Neural cell (in vitro differentiated cells): Measurements from ENCODE around the gene SMPX. TPM values are rescaled to one million over a fixed set of nuclear protein-coding genes. Genes with fewer than 3 reads are reported as not detected.

Source experiments
- H2AFZ ChIP-seq: fragments of 200-600, 300-800 bp; sonication (generic), shearing (Covaris generic); 2 replicates; pipeline ENCODE4 v1.6.0; 2014; ENCODE audit warnings: low read depth, mild to moderate bottlenecking, antibody characterized with exemption, low read length, moderate library complexity
- H3F3A ChIP-seq: fragments of 200-600 bp; shearing (Covaris generic); 2 replicates; pipeline ENCODE4 v1.6.1; 2016; ENCODE audit warnings: mild to moderate bottlenecking, moderate library complexity, mixed read lengths, antibody characterized with exemption, low read length; ENCODE audit not compliant: insufficient read depth, poor library complexity, severe bottlenecking
- H3K27ac ChIP-seq: fragments of 200-600, 300-800 bp; sonication (generic), shearing (Covaris generic); 2 replicates; pipeline ENCODE4 v1.5.1; 2014; ENCODE audit warnings: mild to moderate bottlenecking, low read length, moderate library complexity
- H3K27me3 ChIP-seq: fragments of 300-800, 200-600 bp; sonication (generic), shearing (Covaris generic); 2 replicates; pipeline ENCODE4 v1.6.0; 2014; ENCODE audit warnings: mild to moderate bottlenecking, low read depth, low read length, moderate library complexity; ENCODE audit not compliant: insufficient read depth
- H3K36me3 ChIP-seq: fragments of 300-800, 200-600 bp; sonication (generic), shearing (Covaris generic); 2 replicates; pipeline ENCODE4 v1.5.1; 2014; ENCODE audit warnings: mild to moderate bottlenecking, antibody characterized with exemption, low read length, moderate library complexity; ENCODE audit not compliant: insufficient read depth
- H3K4me2 ChIP-seq: fragments of 300-800, 200-600 bp; sonication (generic), shearing (Covaris generic); 2 replicates; pipeline ENCODE4 v1.6.0; 2014; ENCODE audit warnings: mild to moderate bottlenecking, low read length
- H3K4me3 ChIP-seq: fragments of 300-800, 200-600 bp; sonication (generic), shearing (Covaris generic); 2 replicates; pipeline ENCODE4 v1.5.1; 2014; ENCODE audit warnings: mild to moderate bottlenecking, low read length, moderate library complexity
- H3K79me2 ChIP-seq: fragments of 200-600 bp; shearing (Covaris generic); replicated peaks from 2 replicates; pipeline ENCODE4 v1.6.0; 2014; ENCODE audit warnings: mild to moderate bottlenecking, low read length, moderate library complexity; ENCODE audit not compliant: insufficient read depth
- H3K9ac ChIP-seq: fragments of 300-800, 200-600 bp; sonication (generic), shearing (Covaris generic); 2 replicates; pipeline ENCODE4 v1.6.1; 2016; ENCODE audit warnings: mild to moderate bottlenecking, low read length, mixed read lengths
- H3K9me2 ChIP-seq: fragments of 200-600 bp; shearing (Covaris generic); 2 replicates; pipeline ENCODE4 v1.6.1; 2016; ENCODE audit warnings: mild to moderate bottlenecking, low read length, mixed read lengths; ENCODE audit not compliant: insufficient read depth
- H3K9me3 ChIP-seq: fragments of 200-600, 300-800 bp; sonication (generic), shearing (Covaris generic); 2 replicates; pipeline ENCODE4 v1.6.1; 2016; ENCODE audit warnings: mild to moderate bottlenecking, mixed run types, low read length, moderate library complexity, mixed read lengths
- H4K20me1 ChIP-seq: fragments of 200-600 bp; shearing (Covaris generic); 2 replicates; pipeline ENCODE4 v1.6.1; 2016; ENCODE audit warnings: mild to moderate bottlenecking, mixed run types; ENCODE audit not compliant: insufficient read depth
- CTCF ChIP-seq: fragments of 450-650 bp; IDR thresholded peaks from 2 replicates; pipeline ENCODE4 v1.5.1; 2014; ENCODE audit warnings: antibody characterized with exemption, mild to moderate bottlenecking, moderate library complexity; ENCODE audit not compliant: poor library complexity, severe bottlenecking
- EP300 ChIP-seq: fragments of 450-650 bp; conservative IDR thresholded peaks from 2 replicates; pipeline ENCODE4 v1.6.1; 2014; ENCODE audit warnings: antibody characterized with exemption, mild to moderate bottlenecking, moderate library complexity; ENCODE audit not compliant: poor library complexity, severe bottlenecking
- EZH2 ChIP-seq: fragments of 200-600, 300-800 bp; shearing (Covaris generic), sonication (generic); IDR thresholded peaks from 2 replicates; pipeline ENCODE4 v1.6.1; 2014; ENCODE audit warnings: antibody characterized with exemption, low read length, borderline replicate concordance, mild to moderate bottlenecking; ENCODE audit not compliant: insufficient read depth, poor library complexity, severe bottlenecking
- MXI1 ChIP-seq: fragments of 450-650 bp; conservative IDR thresholded peaks from 2 replicates; pipeline ENCODE4 v1.6.1; 2014; ENCODE audit warnings: antibody characterized with exemption, mild to moderate bottlenecking; ENCODE audit not compliant: poor library complexity, severe bottlenecking
- POLR2AphosphoS5 ChIP-seq: IDR thresholded peaks from 2 replicates; pipeline ENCODE4 v1.6.1; 2012
- RAD21 ChIP-seq: fragments of 450-650 bp; conservative IDR thresholded peaks from 2 replicates; pipeline ENCODE4 v1.6.1; 2014; ENCODE audit warnings: antibody characterized with exemption, mild to moderate bottlenecking, moderate library complexity
- REST ChIP-seq: IDR thresholded peaks from 2 replicates; pipeline ENCODE4 v1.6.1; 2012; ENCODE audit warnings: borderline replicate concordance
- SMC3 ChIP-seq: fragments of 450-650 bp; conservative IDR thresholded peaks from 2 replicates; pipeline ENCODE4 v1.6.1; 2014; ENCODE audit warnings: antibody characterized with exemption, mild to moderate bottlenecking, moderate library complexity; ENCODE audit not compliant: poor library complexity
- TAF1 ChIP-seq: IDR thresholded peaks from 2 replicates; pipeline ENCODE4 v1.6.1; 2012; ENCODE audit warnings: low read depth
- polyA plus RNA-seq: library from polyadenylated mRNA; depleted of rRNA; stranded (reverse); fragments of >200 nt; gene quantifications from 2 replicates; pipeline ENCODE4 v1.2.3, GENCODE V29; 2014

The SMPX gene
- polyA plus RNA-seq, 1 donor from 2014 or later = 0.53 TPM

- Histone ChIP-seq H2AFZ (no peak overlapping the region), H3K27me3 (no peaks in the 10 kb centered on the region), H3K4me2 (no peak overlapping the region), H3K9ac (no peak overlapping the region), H3K36me3 (no peaks in the 10 kb centered on the region), H3K79me2 (no peaks in the 10 kb centered on the region), H3K9me2 (no peaks in the 10 kb centered on the region), H3K4me3 (no peak overlapping the region), H4K20me1 (no peaks in the 10 kb centered on the region), H3K27ac (no peak overlapping the region), H3F3A (no peaks in the 10 kb centered on the region), H3K9me3 (no peaks in the 10 kb centered on the region)
- no peak for TF ChIP-seq MXI1
- TF ChIP-seq TAF1 = no peak
- TF ChIP-seq REST = no peak
- TF ChIP-seq EP300 = no peak
- no peak for TF ChIP-seq EZH2
- TF ChIP-seq CTCF = no peak
These were observed 66.4 kb downstream of the SMPX start for GRCh38 chrX:21691512-21692018.

- H3K27me3 ChIP-seq = no peaks in the 10 kb centered on the region
- H2AFZ ChIP-seq = no peak overlapping the region
- H3K79me2 ChIP-seq = no peaks in the 10 kb centered on the region
- H3K9me2 ChIP-seq = no peaks in the 10 kb centered on the region
- no peak overlapping the region for H3K9ac ChIP-seq
- no peaks in the 10 kb centered on the region for H3K36me3 ChIP-seq
- H3K27ac ChIP-seq = no peak overlapping the region
- H3K4me2 ChIP-seq = no peak overlapping the region
- H3F3A ChIP-seq = no peaks in the 10 kb centered on the region
- H4K20me1 ChIP-seq = no peaks in the 10 kb centered on the region
- no peak overlapping the region for H3K4me3 ChIP-seq
- H3K9me3 ChIP-seq = no peaks in the 10 kb centered on the region
- no peak for TF ChIP-seq TAF1
- no peak for TF ChIP-seq MXI1
- no peak for TF ChIP-seq RAD21
- TF ChIP-seq POLR2AphosphoS5 = no peak
- no peak for TF ChIP-seq EP300
- no peak for TF ChIP-seq SMC3
- TF ChIP-seq REST = no peak
These were observed 74.0 kb downstream of the SMPX start for GRCh38 chrX:21683941-21684340.
